ENCODE data around the gene NAV3. TPM values are rescaled to one million over a fixed set of nuclear protein-coding genes. Genes with fewer than 3 reads are reported as not detected.

The NAV3 gene
- total RNA-seq, 2 donors from 2014 or later: 0.20 to 1.9 TPM

DNA sequence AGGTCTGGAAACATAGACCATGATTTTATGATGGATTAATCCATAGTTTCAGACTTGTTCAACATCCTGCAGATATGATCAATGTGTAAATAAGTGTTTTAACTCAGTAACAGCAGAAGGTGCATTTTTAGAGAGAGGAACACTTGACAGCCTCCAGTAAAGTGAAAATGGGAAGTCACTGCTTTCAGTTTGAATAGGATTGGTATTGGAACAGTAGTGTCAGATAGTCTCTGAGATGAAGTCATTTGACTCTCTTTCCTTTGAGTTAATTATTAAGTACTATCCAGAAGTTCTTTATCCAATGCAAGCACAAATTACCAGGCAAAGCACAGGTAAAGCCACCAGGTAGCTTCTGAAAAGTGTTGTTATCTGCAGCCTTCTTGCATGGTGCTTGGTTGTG is 14.5 kb upstream of the NAV3 start:
- H3K36me3 ChIP-seq (ENCODE audit: control insufficient read depth, insufficient read depth, low read length): no peaks in the 10 kb centered on the region
- no peak overlapping the region for H3K27ac Mint-ChIP-seq

DNA sequence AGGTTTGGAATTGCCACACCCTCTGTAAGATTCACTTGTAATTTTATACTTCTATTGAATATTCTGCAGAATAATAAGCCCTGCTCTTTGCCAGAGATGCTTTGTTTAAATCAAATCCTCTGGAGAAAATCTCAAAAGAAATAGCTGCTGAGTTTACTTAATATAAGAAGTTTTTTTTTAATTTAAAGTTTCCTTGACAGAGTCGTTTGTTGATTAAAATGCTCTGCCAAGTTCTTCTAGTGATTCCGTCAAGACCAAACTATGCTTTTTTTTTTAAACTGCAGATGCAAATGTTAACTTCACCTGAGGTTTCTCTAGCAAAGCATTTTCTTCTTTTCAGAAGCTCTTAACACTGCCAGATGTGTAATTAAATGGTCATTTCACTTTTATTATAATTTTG is 13.4 kb upstream of the NAV3 start:
- 78% methylated on average over 2 of the region's 2 CpGs; no CpG with 5 or more reads in 1 of the 2 experiments for WGBS, 2 experiments (ENCODE audit: insufficient coverage in 1 of 2, insufficient read length in 1 of 2)
- H3K27ac Mint-ChIP-seq: no peak overlapping the region

More for the DNA sequence above, 14.5 kb upstream of the NAV3 start:
- TF ChIP-seq, protein P1, sequence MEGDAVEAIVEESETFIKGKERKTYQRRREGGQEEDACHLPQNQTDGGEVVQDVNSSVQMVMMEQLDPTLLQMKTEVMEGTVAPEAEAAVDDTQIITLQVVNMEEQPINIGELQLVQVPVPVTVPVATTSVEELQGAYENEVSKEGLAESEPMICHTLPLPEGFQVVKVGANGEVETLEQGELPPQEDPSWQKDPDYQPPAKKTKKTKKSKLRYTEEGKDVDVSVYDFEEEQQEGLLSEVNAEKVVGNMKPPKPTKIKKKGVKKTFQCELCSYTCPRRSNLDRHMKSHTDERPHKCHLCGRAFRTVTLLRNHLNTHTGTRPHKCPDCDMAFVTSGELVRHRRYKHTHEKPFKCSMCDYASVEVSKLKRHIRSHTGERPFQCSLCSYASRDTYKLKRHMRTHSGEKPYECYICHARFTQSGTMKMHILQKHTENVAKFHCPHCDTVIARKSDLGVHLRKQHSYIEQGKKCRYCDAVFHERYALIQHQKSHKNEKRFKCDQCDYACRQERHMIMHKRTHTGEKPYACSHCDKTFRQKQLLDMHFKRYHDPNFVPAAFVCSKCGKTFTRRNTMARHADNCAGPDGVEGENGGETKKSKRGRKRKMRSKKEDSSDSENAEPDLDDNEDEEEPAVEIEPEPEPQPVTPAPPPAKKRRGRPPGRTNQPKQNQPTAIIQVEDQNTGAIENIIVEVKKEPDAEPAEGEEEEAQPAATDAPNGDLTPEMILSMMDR (conservative IDR thresholded peaks at IDR 0.05): no peak
- Mint-ChIP-seq H3K27me3 (ENCODE audit: insufficient read depth) (no peaks in the 10 kb centered on the region), H3K4me3 (no peak overlapping the region), H3K4me1 (peaks cover 3% of the 10 kb centered on the region), H3K36me3 (ENCODE audit: low read depth) (no peaks in the 10 kb centered on the region), H3K9me3 (no peaks in the 10 kb centered on the region)
- Histone ChIP-seq H3K9ac (ENCODE audit: extremely low read depth, low read length, poor library complexity, severe bottlenecking) (no peak overlapping the region), H3K9me3 (ENCODE audit: control insufficient read depth, low read length) (no peaks in the 10 kb centered on the region), H3K4me3 (ENCODE audit: low read length) (no peak overlapping the region), H3K27ac (ENCODE audit: low read depth, low read length) (no peak overlapping the region), H3K4me1 (ENCODE audit: control insufficient read depth, insufficient read depth, low read length) (no peaks in the 10 kb centered on the region), H3K27me3 (ENCODE audit: control insufficient read depth, insufficient read depth, low read length, poor library complexity, severe bottlenecking) (no peaks in the 10 kb centered on the region)
- DNase-seq: no peak

DNA sequence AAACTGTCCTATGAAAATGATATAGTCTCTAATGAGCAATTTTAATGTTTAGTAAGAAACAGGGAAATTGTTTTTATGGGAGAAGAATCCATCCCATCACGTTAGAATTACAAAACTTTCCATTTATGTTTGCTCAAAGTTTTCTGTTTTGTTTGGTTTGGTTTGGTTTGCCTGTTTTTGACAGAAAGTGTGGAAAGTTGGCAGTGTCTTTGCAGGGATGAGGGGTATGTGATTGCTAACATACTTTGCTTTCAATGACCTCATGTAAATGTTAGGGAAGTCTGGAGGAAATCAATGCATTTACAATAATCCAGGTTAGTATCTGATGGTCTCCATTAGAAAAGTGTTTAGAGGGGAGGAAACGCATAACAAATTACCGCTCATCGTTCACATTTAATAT is 12.3 kb upstream of the NAV3 start:
- 96% methylated on average over 4 of the region's 4 CpGs; no CpG with 5 or more reads in 1 of the 2 experiments for WGBS, 2 experiments (ENCODE audit: insufficient coverage in 1 of 2, insufficient read length in 1 of 2)
- H3K27me3 Mint-ChIP-seq (ENCODE audit: insufficient read depth): no peaks in the 10 kb centered on the region
- no peak overlapping the region for H3K4me3 ChIP-seq (ENCODE audit: low read length)
- no peak overlapping the region for H3K27ac Mint-ChIP-seq
- H3K9me3 ChIP-seq (ENCODE audit: control insufficient read depth, low read length): no peaks in the 10 kb centered on the region
- no peaks in the 10 kb centered on the region for H3K36me3 Mint-ChIP-seq (ENCODE audit: low read depth)
- H3K27me3 ChIP-seq (ENCODE audit: control insufficient read depth, insufficient read depth, low read length, poor library complexity, severe bottlenecking): no peaks in the 10 kb centered on the region
- H3K27ac ChIP-seq (ENCODE audit: low read depth, low read length): no peak overlapping the region
- H3K36me3 ChIP-seq (ENCODE audit: control insufficient read depth, insufficient read depth, low read length): no peaks in the 10 kb centered on the region
- H3K4me1 Mint-ChIP-seq: peaks cover 3% of the 10 kb centered on the region
- H3K4me3 Mint-ChIP-seq: no peak overlapping the region
- TF ChIP-seq, protein P1 (conservative IDR thresholded peaks at IDR 0.05): no peak
- no peaks in the 10 kb centered on the region for H3K9me3 Mint-ChIP-seq
- no peak for DNase-seq
- H3K4me1 ChIP-seq (ENCODE audit: control insufficient read depth, insufficient read depth, low read length): no peaks in the 10 kb centered on the region
- H3K9ac ChIP-seq (ENCODE audit: extremely low read depth, low read length, poor library complexity, severe bottlenecking): no peak overlapping the region

More for the DNA sequence above, 13.4 kb upstream of the NAV3 start:
- H3K4me3 Mint-ChIP-seq: no peak overlapping the region
- H3K9me3 Mint-ChIP-seq: no peaks in the 10 kb centered on the region
- Histone ChIP-seq H3K27me3 (ENCODE audit: control insufficient read depth, insufficient read depth, low read length, poor library complexity, severe bottlenecking) (no peaks in the 10 kb centered on the region), H3K4me3 (ENCODE audit: low read length) (no peak overlapping the region), H3K36me3 (ENCODE audit: control insufficient read depth, insufficient read depth, low read length) (no peaks in the 10 kb centered on the region), H3K27ac (ENCODE audit: low read depth, low read length) (no peak overlapping the region), H3K9me3 (ENCODE audit: control insufficient read depth, low read length) (no peaks in the 10 kb centered on the region), H3K4me1 (ENCODE audit: control insufficient read depth, insufficient read depth, low read length) (no peaks in the 10 kb centered on the region), H3K9ac (ENCODE audit: extremely low read depth, low read length, poor library complexity, severe bottlenecking) (no peak overlapping the region)
- DNase-seq: no peak
- no peaks in the 10 kb centered on the region for H3K36me3 Mint-ChIP-seq (ENCODE audit: low read depth)
- H3K4me1 Mint-ChIP-seq: peaks cover 3% of the 10 kb centered on the region
- no peaks in the 10 kb centered on the region for H3K27me3 Mint-ChIP-seq (ENCODE audit: insufficient read depth)
- TF ChIP-seq, protein P1 (conservative IDR thresholded peaks at IDR 0.05): no peak
